Nephron (organoid): ENCODE measurements around the gene CD46.
A peak's percentile ranks its signal among the peaks of the same experiment; 100 is the strongest.
"Not testable (repeated sequence)": the region's sequence is repeated elsewhere in the genome, so short reads cannot be mapped to it uniquely, and the experiment has no call there.

Source experiments
- H3K27ac Mint-ChIP-seq, 3 experiments: 2 replicates each; pipeline ENCODE4 v1.8.0; 2020; ENCODE audit warnings: mixed read lengths in 3 of 3, mild to moderate bottlenecking in 2 of 3, moderate library complexity in 1 of 3
- H3K27me3 Mint-ChIP-seq: 2 replicates; pipeline ENCODE4 v1.8.0; 2021; ENCODE audit warnings: low read depth, mild to moderate bottlenecking, moderate library complexity, mixed read lengths
- H3K36me3 Mint-ChIP-seq: 2 replicates; pipeline ENCODE4 v1.8.0; 2020; ENCODE audit warnings: low read depth, mixed read lengths
- H3K4me1 Mint-ChIP-seq: 2 replicates; pipeline ENCODE4 v1.8.0; 2020; ENCODE audit warnings: mixed read lengths
- H3K4me3 Mint-ChIP-seq, 3 experiments: 2 replicates each; pipeline ENCODE4 v1.8.0; 2020; ENCODE audit warnings: mild to moderate bottlenecking in 3 of 3, mixed read lengths in 3 of 3, moderate library complexity in 2 of 3
- H3K9me3 Mint-ChIP-seq: 2 replicates; pipeline ENCODE4 v1.8.0; 2020; ENCODE audit warnings: mixed read lengths
- CTCF ChIP-seq, 3 experiments: fragments of 200-600 bp; sonication (generic); IDR thresholded peaks; one replicate each; pipeline ENCODE4 v1.5.0; 2021; ENCODE audit warnings: antibody characterized with exemption in 3 of 3; ENCODE audit not compliant: unreplicated experiment in 3 of 3

The CD46 gene

GRCh38 chr1:207719234-207719633 is 32.6 kb upstream of the CD46 start:
- H3K36me3 Mint-ChIP-seq: no peaks in the 10 kb centered on the region
- no peaks in the 10 kb centered on the region for H3K27me3 Mint-ChIP-seq
- H3K27ac Mint-ChIP-seq: no peak overlapping the region
- peaks cover 2% of the 10 kb centered on the region for H3K9me3 Mint-ChIP-seq
- no peaks in the 10 kb centered on the region for H3K4me1 Mint-ChIP-seq
- no peak overlapping the region for H3K4me3 Mint-ChIP-seq
- TF ChIP-seq CTCF (IDR thresholded peaks at IDR 0.05; ENCODE audit: unreplicated experiment in 3 of 3): no peak

- H3K4me1 Mint-ChIP-seq, H3K36me3 Mint-ChIP-seq, H3K27me3 Mint-ChIP-seq, H3K4me3 Mint-ChIP-seq, H3K27ac Mint-ChIP-seq, H3K9me3 Mint-ChIP-seq: not testable (repeated sequence)
Measured at GRCh38 chr1:207728200-207728858, 23.5 kb upstream of the CD46 start.

- not testable (repeated sequence) for H3K36me3 Mint-ChIP-seq, H3K9me3 Mint-ChIP-seq, H3K4me3 Mint-ChIP-seq, H3K27me3 Mint-ChIP-seq, H3K4me1 Mint-ChIP-seq
- peak overlapping the region in 2 of 3 experiments; percentile 15 to 25 for H3K27ac Mint-ChIP-seq
Measured at GRCh38 chr1:207737503-207738157, 14.2 kb upstream of the CD46 start.

GRCh38 chr1:207738158-207738659 is 13.6 kb upstream of the CD46 start:
- H3K4me1 Mint-ChIP-seq, H3K27me3 Mint-ChIP-seq, H3K9me3 Mint-ChIP-seq, H3K4me3 Mint-ChIP-seq, H3K36me3 Mint-ChIP-seq: not testable (repeated sequence)
- H3K27ac Mint-ChIP-seq: peak overlapping the region in 1 of 3 experiments; percentile 25

- peaks cover 5% of the 10 kb centered on the region for H3K27me3 Mint-ChIP-seq
- H3K4me3 Mint-ChIP-seq: no peak overlapping the region
- H3K36me3 Mint-ChIP-seq: no peaks in the 10 kb centered on the region
- no peak for TF ChIP-seq CTCF (IDR thresholded peaks at IDR 0.05; ENCODE audit: unreplicated experiment in 3 of 3)
- no peaks in the 10 kb centered on the region for H3K4me1 Mint-ChIP-seq
- peaks cover 10% of the 10 kb centered on the region for H3K9me3 Mint-ChIP-seq
- H3K27ac Mint-ChIP-seq: no peak overlapping the region
Measured at GRCh38 chr1:207740207-207740606, 11.6 kb upstream of the CD46 start.

GRCh38 chr1:207742850-207743555 is 8.9 kb upstream of the CD46 start:
- H3K4me3 Mint-ChIP-seq: no peak overlapping the region
- H3K36me3 Mint-ChIP-seq: no peaks in the 10 kb centered on the region
- TF ChIP-seq CTCF (IDR thresholded peaks at IDR 0.05; ENCODE audit: unreplicated experiment in 3 of 3): no peak
- H3K27ac Mint-ChIP-seq: no peak overlapping the region
- no peaks in the 10 kb centered on the region for H3K4me1 Mint-ChIP-seq
- peaks cover 7% of the 10 kb centered on the region for H3K9me3 Mint-ChIP-seq
- H3K27me3 Mint-ChIP-seq: peaks cover 5% of the 10 kb centered on the region

GRCh38 chr1:207744000-207744534 is 7.8 kb upstream of the CD46 start:
- peaks cover 7% of the 10 kb centered on the region for H3K4me1 Mint-ChIP-seq
- no peak for TF ChIP-seq CTCF (IDR thresholded peaks at IDR 0.05; ENCODE audit: unreplicated experiment in 3 of 3)
- no peak overlapping the region for H3K27ac Mint-ChIP-seq
- H3K27me3 Mint-ChIP-seq: peaks cover 5% of the 10 kb centered on the region
- no peak overlapping the region for H3K4me3 Mint-ChIP-seq
- H3K9me3 Mint-ChIP-seq: peaks cover 7% of the 10 kb centered on the region
- H3K36me3 Mint-ChIP-seq: no peaks in the 10 kb centered on the region
